Keratinocyte (primary cell): Measurements from ENCODE around the gene BEND4.
A peak's percentile ranks its signal among the peaks of the same experiment; 100 is the strongest.

Experiments
- CTCF ChIP-seq, 3 experiments: IDR thresholded peaks in 1 of 3; conservative IDR thresholded peaks in 1 of 3; optimal IDR thresholded peaks in 1 of 3; 2 replicates in 2 of 3; 3 replicates in 1 of 3; pipeline versions ENCODE3 to v1.5.1; 2011; ENCODE audit warnings: low read length in 3 of 3, mild to moderate bottlenecking in 3 of 3, moderate library complexity in 2 of 3, control low read depth in 1 of 3, inconsistent platforms in 1 of 3; ENCODE audit not compliant: insufficient read depth in 2 of 3; ENCODE audit errors: extremely low read depth in 1 of 3
- EZH2 ChIP-seq: IDR thresholded peaks from one replicate; pipeline ENCODE4 v1.6.1; 2012; ENCODE audit warnings: inconsistent platforms, mild to moderate bottlenecking, low read length, moderate library complexity

- no peak for TF ChIP-seq CTCF (optimal IDR thresholded peaks at IDR 0.05 in 1 of 3, IDR thresholded peaks at IDR 0.05 in 1 of 3, conservative IDR thresholded peaks at IDR 0.05 in 1 of 3; ENCODE audit: extremely low read depth in 1 of 3, insufficient read depth in 2 of 3, low read length in 3 of 3)
- TF ChIP-seq EZH2: peak; percentile 29
Observed at GRCh38 chr4:42152507-42153504, at the start of gene BEND4.
